ENCODE results near the gene HSPG2. TPM values are rescaled to one million over a fixed set of nuclear protein-coding genes. Genes with fewer than 3 reads are reported as not detected.

HSPG2 gene
- total and polyA plus RNA-seq, 9 of the 15 experiments (the other 6 are each of a cell fraction or from before 2014, with no cell fraction given): 0.14 to 160 (median 15.7) TPM

DNA sequence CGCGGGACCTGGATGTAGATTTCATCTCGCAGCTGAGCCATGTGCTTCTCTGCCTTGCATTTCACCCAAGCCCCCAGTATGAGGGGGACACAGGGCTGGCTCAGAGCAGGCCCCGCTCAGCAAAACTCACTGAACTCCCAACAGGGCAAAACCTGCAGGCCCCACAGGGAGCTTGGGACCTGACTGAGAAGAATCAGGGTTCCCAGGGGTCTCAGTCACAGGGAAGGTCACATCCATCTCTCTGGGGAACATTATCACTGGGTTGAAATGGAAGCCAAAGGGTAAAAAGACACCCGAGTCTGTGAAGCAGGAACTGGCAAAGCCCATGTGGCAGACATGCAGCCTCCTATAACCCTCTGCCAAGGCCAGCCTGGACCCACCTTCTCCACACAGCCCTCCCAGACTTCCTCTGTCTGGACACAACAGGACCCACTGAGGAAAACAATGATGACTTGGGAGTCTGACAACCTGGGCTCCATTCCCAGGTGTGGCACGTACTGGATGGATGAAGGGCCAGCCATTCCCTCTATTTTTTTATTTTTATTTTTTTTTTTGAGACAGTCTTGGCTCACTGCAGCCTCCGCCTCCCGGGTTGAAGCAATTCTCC lies 11.7 kb downstream of the HSPG2 start (continued):
- TF ChIP-seq, protein P1, sequence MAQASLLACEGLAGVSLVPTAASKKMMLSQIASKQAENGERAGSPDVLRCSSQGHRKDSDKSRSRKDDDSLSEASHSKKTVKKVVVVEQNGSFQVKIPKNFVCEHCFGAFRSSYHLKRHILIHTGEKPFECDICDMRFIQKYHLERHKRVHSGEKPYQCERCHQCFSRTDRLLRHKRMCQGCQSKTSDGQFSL (CRISPR knock-in tag; IDR thresholded peaks at IDR 0.05): no peak
- TF ChIP-seq, protein P1 (tag; IDR thresholded peaks at IDR 0.05): 0 out of 4 replicates have a peak, but pooled peaks of 1 of the 2 experiments have one; percentile 30
- TF ChIP-seq, protein P2, sequence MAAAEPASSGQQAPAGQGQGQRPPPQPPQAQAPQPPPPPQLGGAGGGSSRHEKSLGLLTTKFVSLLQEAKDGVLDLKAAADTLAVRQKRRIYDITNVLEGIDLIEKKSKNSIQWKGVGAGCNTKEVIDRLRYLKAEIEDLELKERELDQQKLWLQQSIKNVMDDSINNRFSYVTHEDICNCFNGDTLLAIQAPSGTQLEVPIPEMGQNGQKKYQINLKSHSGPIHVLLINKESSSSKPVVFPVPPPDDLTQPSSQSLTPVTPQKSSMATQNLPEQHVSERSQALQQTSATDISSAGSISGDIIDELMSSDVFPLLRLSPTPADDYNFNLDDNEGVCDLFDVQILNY (CRISPR knock-in tag; IDR thresholded peaks at IDR 0.05): no peak
- no peak for TF ChIP-seq SMARCE1 (IDR thresholded peaks at IDR 0.05)
- TF ChIP-seq, protein P3, sequence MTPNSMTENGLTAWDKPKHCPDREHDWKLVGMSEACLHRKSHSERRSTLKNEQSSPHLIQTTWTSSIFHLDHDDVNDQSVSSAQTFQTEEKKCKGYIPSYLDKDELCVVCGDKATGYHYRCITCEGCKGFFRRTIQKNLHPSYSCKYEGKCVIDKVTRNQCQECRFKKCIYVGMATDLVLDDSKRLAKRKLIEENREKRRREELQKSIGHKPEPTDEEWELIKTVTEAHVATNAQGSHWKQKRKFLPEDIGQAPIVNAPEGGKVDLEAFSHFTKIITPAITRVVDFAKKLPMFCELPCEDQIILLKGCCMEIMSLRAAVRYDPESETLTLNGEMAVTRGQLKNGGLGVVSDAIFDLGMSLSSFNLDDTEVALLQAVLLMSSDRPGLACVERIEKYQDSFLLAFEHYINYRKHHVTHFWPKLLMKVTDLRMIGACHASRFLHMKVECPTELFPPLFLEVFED (CRISPR knock-in tag; conservative IDR thresholded peaks at IDR 0.05): no peak
- no peak for TF ChIP-seq HDAC6 (IDR thresholded peaks at IDR 0.05; ENCODE audit: low read depth, low read length)
- TF ChIP-seq MYC (IDR thresholded peaks at IDR 0.05; ENCODE audit: low read depth, low read length): peak; percentile 32; the same call in 1 of the 2 replicates
- TF ChIP-seq MYC (CRISPR knock-in tag; IDR thresholded peaks at IDR 0.05; ENCODE audit: borderline replicate concordance, low read depth): no peak
- TF ChIP-seq TAL1 (IDR thresholded peaks at IDR 0.05): no peak
- TF ChIP-seq PHB (CRISPR knock-in tag; IDR thresholded peaks at IDR 0.05): no peak
- TF ChIP-seq KLF13 (tag; IDR thresholded peaks at IDR 0.05; ENCODE audit: borderline replicate concordance, low read depth): no peak
- TF ChIP-seq ZNF134 (CRISPR knock-in tag; conservative IDR thresholded peaks at IDR 0.05): no peak
- TF ChIP-seq SIX5 (IDR thresholded peaks at IDR 0.05; ENCODE audit: borderline replicate concordance in 1 of 2, insufficient read depth in 1 of 2, low read depth in 1 of 2, low read length in 2 of 2): no peak
- no peak for TF ChIP-seq CBX1 (IDR thresholded peaks at IDR 0.05; ENCODE audit: low read depth)
- no peak for TF ChIP-seq EGR1 (conservative IDR thresholded peaks at IDR 0.05)
- peak; percentile 73; the same call in 1 of the 2 replicates for TF ChIP-seq ZNF12 (CRISPR knock-in tag; IDR thresholded peaks at IDR 0.05)
- TF ChIP-seq, protein P4, sequence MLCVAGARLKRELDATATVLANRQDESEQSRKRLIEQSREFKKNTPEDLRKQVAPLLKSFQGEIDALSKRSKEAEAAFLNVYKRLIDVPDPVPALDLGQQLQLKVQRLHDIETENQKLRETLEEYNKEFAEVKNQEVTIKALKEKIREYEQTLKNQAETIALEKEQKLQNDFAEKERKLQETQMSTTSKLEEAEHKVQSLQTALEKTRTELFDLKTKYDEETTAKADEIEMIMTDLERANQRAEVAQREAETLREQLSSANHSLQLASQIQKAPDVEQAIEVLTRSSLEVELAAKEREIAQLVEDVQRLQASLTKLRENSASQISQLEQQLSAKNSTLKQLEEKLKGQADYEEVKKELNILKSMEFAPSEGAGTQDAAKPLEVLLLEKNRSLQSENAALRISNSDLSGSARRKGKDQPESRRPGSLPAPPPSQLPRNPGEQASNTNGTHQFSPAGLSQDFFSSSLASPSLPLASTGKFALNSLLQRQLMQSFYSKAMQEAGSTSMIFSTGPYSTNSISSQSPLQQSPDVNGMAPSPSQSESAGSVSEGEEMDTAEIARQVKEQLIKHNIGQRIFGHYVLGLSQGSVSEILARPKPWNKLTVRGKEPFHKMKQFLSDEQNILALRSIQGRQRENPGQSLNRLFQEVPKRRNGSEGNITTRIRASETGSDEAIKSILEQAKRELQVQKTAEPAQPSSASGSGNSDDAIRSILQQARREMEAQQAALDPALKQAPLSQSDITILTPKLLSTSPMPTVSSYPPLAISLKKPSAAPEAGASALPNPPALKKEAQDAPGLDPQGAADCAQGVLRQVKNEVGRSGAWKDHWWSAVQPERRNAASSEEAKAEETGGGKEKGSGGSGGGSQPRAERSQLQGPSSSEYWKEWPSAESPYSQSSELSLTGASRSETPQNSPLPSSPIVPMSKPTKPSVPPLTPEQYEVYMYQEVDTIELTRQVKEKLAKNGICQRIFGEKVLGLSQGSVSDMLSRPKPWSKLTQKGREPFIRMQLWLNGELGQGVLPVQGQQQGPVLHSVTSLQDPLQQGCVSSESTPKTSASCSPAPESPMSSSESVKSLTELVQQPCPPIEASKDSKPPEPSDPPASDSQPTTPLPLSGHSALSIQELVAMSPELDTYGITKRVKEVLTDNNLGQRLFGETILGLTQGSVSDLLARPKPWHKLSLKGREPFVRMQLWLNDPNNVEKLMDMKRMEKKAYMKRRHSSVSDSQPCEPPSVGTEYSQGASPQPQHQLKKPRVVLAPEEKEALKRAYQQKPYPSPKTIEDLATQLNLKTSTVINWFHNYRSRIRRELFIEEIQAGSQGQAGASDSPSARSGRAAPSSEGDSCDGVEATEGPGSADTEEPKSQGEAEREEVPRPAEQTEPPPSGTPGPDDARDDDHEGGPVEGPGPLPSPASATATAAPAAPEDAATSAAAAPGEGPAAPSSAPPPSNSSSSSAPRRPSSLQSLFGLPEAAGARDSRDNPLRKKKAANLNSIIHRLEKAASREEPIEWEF (CRISPR knock-in tag; IDR thresholded peaks at IDR 0.05): no peak
- TF ChIP-seq, protein P5, sequence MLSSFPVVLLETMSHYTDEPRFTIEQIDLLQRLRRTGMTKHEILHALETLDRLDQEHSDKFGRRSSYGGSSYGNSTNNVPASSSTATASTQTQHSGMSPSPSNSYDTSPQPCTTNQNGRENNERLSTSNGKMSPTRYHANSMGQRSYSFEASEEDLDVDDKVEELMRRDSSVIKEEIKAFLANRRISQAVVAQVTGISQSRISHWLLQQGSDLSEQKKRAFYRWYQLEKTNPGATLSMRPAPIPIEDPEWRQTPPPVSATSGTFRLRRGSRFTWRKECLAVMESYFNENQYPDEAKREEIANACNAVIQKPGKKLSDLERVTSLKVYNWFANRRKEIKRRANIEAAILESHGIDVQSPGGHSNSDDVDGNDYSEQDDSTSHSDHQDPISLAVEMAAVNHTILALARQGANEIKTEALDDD (IDR thresholded peaks at IDR 0.05): no peak
- TF ChIP-seq KLF10 (CRISPR knock-in tag; IDR thresholded peaks at IDR 0.05): no peak
